ENCODE data around the gene LTF. TPM values are rescaled to one million over a fixed set of nuclear protein-coding genes. Genes with fewer than 3 reads are reported as not detected.
"Not testable (repeated sequence)": the region's sequence is repeated elsewhere in the genome, so short reads cannot be mapped to it uniquely, and the experiment has no call there.

LTF gene
- total RNA-seq, 1 donor from 2014 or later = not detected

- Mint-ChIP-seq H3K36me3 (ENCODE audit: unreplicated experiment) (no peaks in the 10 kb centered on the region), H3K27ac (ENCODE audit: unreplicated experiment) (peak overlapping the region; percentile 46), H3K9me3 (ENCODE audit: unreplicated experiment) (peaks cover 9% of the 10 kb centered on the region)
Observed at GRCh38 chr3:46495901-46496456, 31.3 kb upstream of the LTF start.

DNA sequence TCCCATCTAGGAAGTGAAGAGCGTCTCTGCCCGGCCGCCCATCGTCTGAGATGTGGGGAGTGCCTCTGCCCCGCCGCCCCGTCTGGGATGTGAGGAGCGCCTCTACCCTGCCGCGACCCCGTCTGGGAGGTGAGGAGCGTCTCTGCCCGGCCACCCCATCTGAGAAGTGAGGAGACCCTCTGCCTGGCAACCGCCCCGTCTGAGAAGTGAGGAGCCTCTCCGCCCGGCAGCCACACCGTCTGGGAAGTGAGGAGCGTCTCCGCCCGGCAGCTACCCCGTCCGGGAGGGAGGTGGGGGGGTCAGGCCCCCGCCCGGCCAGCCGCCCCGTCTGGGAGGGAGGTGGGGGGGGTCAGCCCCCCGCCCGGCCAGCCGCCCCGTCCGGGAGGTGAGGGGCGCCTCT is 29.8 kb upstream of the LTF start:
- not testable (repeated sequence) for H3K9me3 Mint-ChIP-seq (ENCODE audit: unreplicated experiment); H3K36me3 Mint-ChIP-seq (ENCODE audit: unreplicated experiment); H3K27me3 Mint-ChIP-seq (ENCODE audit: unreplicated experiment); DNase-seq; H3K4me1 Mint-ChIP-seq (ENCODE audit: low read depth, unreplicated experiment); H3K4me3 Mint-ChIP-seq (ENCODE audit: unreplicated experiment); H3K27ac Mint-ChIP-seq (ENCODE audit: unreplicated experiment)

More at GRCh38 chr3:46495901-46496456, 31.3 kb upstream of the LTF start:
- peaks cover 8% of the 10 kb centered on the region for H3K27me3 Mint-ChIP-seq (ENCODE audit: unreplicated experiment)
- peaks cover 1% of the 10 kb centered on the region for H3K4me1 Mint-ChIP-seq (ENCODE audit: low read depth, unreplicated experiment)
- DNase-seq = no peak
- no peak for TF ChIP-seq CTCF (IDR thresholded peaks at IDR 0.05; ENCODE audit: partially characterized antibody, unreplicated experiment)
- H3K4me3 Mint-ChIP-seq (ENCODE audit: unreplicated experiment) = no peak overlapping the region

GRCh38 chr3:46492890-46493547 is 28.3 kb upstream of the LTF start:
- Mint-ChIP-seq H3K9me3 (ENCODE audit: unreplicated experiment) (peaks cover 7% of the 10 kb centered on the region), H3K27ac (ENCODE audit: unreplicated experiment) (no peak overlapping the region), H3K4me3 (ENCODE audit: unreplicated experiment) (no peak overlapping the region), H3K4me1 (ENCODE audit: low read depth, unreplicated experiment) (peaks cover 1% of the 10 kb centered on the region), H3K27me3 (ENCODE audit: unreplicated experiment) (peaks cover 7% of the 10 kb centered on the region), H3K36me3 (ENCODE audit: unreplicated experiment) (peaks cover under 1% of the 10 kb centered on the region)
- TF ChIP-seq CTCF (IDR thresholded peaks at IDR 0.05; ENCODE audit: partially characterized antibody, unreplicated experiment) = no peak
- DNase-seq = no peak

GRCh38 chr3:46491089-46492070 is 26.7 kb upstream of the LTF start:
- no peak for DNase-seq
- Mint-ChIP-seq H3K36me3 (ENCODE audit: unreplicated experiment) (peaks cover 6% of the 10 kb centered on the region), H3K27ac (ENCODE audit: unreplicated experiment) (no peak overlapping the region), H3K4me1 (ENCODE audit: low read depth, unreplicated experiment) (peaks cover 1% of the 10 kb centered on the region), H3K4me3 (ENCODE audit: unreplicated experiment) (no peak overlapping the region), H3K9me3 (ENCODE audit: unreplicated experiment) (peaks cover 7% of the 10 kb centered on the region), H3K27me3 (ENCODE audit: unreplicated experiment) (peaks cover 7% of the 10 kb centered on the region)
- no peak for TF ChIP-seq CTCF (IDR thresholded peaks at IDR 0.05; ENCODE audit: partially characterized antibody, unreplicated experiment)

- Mint-ChIP-seq H3K9me3 (ENCODE audit: unreplicated experiment) (peaks cover 7% of the 10 kb centered on the region), H3K27ac (ENCODE audit: unreplicated experiment) (no peak overlapping the region), H3K27me3 (ENCODE audit: unreplicated experiment) (peaks cover 7% of the 10 kb centered on the region), H3K36me3 (ENCODE audit: unreplicated experiment) (peaks cover 6% of the 10 kb centered on the region), H3K4me3 (ENCODE audit: unreplicated experiment) (no peak overlapping the region), H3K4me1 (ENCODE audit: low read depth, unreplicated experiment) (no peaks in the 10 kb centered on the region)
- no peak for DNase-seq
- TF ChIP-seq CTCF (IDR thresholded peaks at IDR 0.05; ENCODE audit: partially characterized antibody, unreplicated experiment) = no peak
Observed at GRCh38 chr3:46490338-46491084, 25.8 kb upstream of the LTF start.

Data from glutamatergic neuron (in vitro differentiated cells).